Esophagus mucosa (tissue), 1 donor: Measurements from ENCODE around the gene KIRREL2. TPM values are rescaled to one million over a fixed set of nuclear protein-coding genes. Genes with fewer than 3 reads are reported as not detected.
"Not testable (repeated sequence)": the region's sequence is repeated elsewhere in the genome, so short reads cannot be mapped to it uniquely, and the experiment has no call there.

Experiments
- ATAC-seq: fragments of 200-7000 bp; cut with Tn5 transposase; one replicate; pipeline ENCODE4 v1.9.1; 2020
- total RNA-seq: library from RNA; stranded (reverse); gene quantifications from one replicate; pipeline ENCODE4 v1.2.4, GENCODE V29; 2023
- donor health status: DM: yes; HTN: yes; CAD: no.

Gene KIRREL2
- total RNA-seq, 1 donor from 2014 or later: 0.24 TPM

- not testable (repeated sequence) for ATAC-seq
Observed at GRCh38 chr19:35870124-35870736, 13.5 kb downstream of the KIRREL2 start.

- ATAC-seq: no peak
Observed at GRCh38 chr19:35870798-35871197, 14.1 kb downstream of the KIRREL2 start.

GRCh38 chr19:35871611-35872010 is 14.9 kb downstream of the KIRREL2 start:
- no peak for ATAC-seq

GRCh38 chr19:35872180-35872579 is 15.5 kb downstream of the KIRREL2 start:
- ATAC-seq: no peak

GRCh38 chr19:35874392-35874930 is 17.8 kb downstream of the KIRREL2 start:
- ATAC-seq: no peak

- no peak for ATAC-seq
Observed at GRCh38 chr19:35879068-35879467, 22.4 kb downstream of the KIRREL2 start.

GRCh38 chr19:35879770-35880317 is 23.1 kb downstream of the KIRREL2 start:
- ATAC-seq: peak; percentile 89

GRCh38 chr19:35882114-35882832 is 25.6 kb downstream of the KIRREL2 start:
- ATAC-seq: peak; percentile 60

GRCh38 chr19:35883882-35884281 is 27.2 kb downstream of the KIRREL2 start:
- no peak for ATAC-seq

GRCh38 chr19:35885225-35885738 is 28.6 kb downstream of the KIRREL2 start:
- no peak for ATAC-seq

GRCh38 chr19:35885904-35886303 is 29.2 kb downstream of the KIRREL2 start:
- no peak for ATAC-seq

GRCh38 chr19:35887197-35887596 is 30.5 kb downstream of the KIRREL2 start:
- ATAC-seq: no peak

GRCh38 chr19:35888398-35888797 is 31.7 kb downstream of the KIRREL2 start:
- ATAC-seq: no peak

- ATAC-seq: peak; percentile 32
Observed at GRCh38 chr19:35889370-35890112, 32.8 kb downstream of the KIRREL2 start.

GRCh38 chr19:35890113-35890650 is 33.5 kb downstream of the KIRREL2 start:
- ATAC-seq: no peak

GRCh38 chr19:35891819-35892218 is 35.1 kb downstream of the KIRREL2 start:
- not testable (repeated sequence) for ATAC-seq

GRCh38 chr19:35894342-35894741 is 37.6 kb downstream of the KIRREL2 start:
- no peak for ATAC-seq

- no peak for ATAC-seq
Observed at GRCh38 chr19:35895911-35896642, 39.4 kb downstream of the KIRREL2 start.

- ATAC-seq: no peak
Observed at GRCh38 chr19:35896643-35897040, 39.9 kb downstream of the KIRREL2 start.

GRCh38 chr19:35897706-35898451 is 41.2 kb downstream of the KIRREL2 start:
- no peak for ATAC-seq

- ATAC-seq: peak; percentile 2
Observed at GRCh38 chr19:35898499-35898809, 41.7 kb downstream of the KIRREL2 start.
